Activated CD8-positive, alpha-beta memory T cell treated with anti-CD3 and anti-CD28 coated beads for 48 hours (primary cell): ENCODE measurements around the gene JMJD7.

Experiments used
- DNase-seq, 3 experiments: peaks; one replicate each; pipeline ENCODE4 v3.0.0-alpha.2; 2020; ENCODE audit warnings: low read depth in 2 of 3, low spot score in 2 of 3

Gene JMJD7

DNA sequence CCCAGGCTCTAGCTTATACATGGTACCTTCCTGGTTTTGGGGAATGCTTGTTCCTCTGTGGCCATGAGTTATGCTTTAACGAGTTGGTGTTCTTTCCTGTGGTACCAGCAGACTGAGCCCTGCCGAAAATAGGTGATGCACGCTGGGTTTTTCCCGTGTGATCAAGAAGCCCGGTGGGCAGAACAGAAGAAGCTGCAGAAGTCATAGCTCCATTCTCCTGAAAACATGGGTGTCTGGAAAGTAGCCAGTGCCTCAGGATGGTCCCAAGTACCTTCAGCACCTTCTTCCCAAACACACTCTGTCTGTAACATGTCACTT is 28.4 kb upstream of the JMJD7 start:
- no peak for DNase-seq

DNA sequence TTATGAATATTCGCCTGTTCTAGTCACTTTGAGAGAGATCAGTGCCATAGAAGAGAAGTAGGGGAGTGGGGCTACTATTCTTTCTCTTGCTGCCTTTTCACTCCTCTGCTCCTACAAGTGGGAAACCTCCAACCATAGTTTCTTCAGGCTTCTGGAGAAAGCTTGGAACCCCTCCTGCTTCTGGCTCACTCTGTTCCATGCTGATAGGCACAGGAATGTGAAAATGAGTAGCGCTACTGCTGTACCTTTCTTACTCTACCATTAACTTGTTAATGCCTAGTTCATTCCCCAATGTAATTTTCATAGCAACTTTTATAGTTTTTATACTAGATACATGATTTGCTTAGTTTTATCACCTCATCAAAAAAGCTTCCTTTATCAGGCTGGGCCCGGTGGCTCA is 26.7 kb upstream of the JMJD7 start:
- no peak for DNase-seq

DNA sequence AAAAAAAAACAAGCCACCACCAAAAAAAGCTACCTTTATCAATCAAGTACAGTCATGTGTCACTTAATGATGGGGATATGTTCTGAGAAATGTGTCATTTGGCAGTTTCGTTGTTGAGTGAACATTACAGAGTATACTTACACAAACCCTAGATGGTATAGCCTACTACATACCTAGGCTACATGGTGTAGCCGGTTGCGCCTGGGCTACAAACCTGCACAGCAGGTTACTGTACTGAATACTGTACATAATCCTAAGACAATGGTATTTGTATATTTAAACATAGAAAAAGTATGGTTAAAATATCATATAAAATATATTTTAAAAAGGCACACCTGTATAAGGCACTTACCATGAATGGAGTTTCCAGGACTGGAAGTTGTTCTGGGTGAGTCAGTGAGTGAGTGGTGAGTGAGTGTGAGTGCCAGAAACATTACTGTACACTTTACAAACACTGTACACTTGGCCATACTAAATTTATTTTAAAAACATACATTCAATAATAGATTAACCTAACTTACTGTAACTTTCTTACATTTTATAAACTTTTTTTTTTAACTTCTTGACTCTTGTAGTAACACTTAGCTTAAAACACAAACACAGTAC is 25.9 kb upstream of the JMJD7 start:
- DNase-seq, result no peak

DNA sequence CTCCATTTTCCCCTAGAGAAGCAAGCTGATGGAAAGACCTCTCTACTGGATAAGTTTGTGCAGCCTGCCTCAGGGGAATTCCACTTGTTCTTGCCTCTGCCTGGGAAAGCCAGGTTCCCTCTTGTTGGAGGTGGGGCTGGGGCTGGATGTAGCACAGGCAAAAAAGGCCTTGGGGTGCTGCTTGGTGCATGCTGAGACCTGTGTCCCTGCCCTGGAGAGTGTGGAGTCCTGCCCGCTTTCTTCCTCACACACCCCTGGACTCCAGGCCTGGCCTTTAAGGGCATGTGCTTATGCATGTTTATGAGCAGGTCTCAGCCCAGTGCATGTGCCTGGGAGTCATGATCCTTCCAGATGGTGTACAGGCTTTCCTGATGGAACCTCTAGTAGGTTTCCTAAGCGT is 23.5 kb upstream of the JMJD7 start:
- no peak for DNase-seq

DNA sequence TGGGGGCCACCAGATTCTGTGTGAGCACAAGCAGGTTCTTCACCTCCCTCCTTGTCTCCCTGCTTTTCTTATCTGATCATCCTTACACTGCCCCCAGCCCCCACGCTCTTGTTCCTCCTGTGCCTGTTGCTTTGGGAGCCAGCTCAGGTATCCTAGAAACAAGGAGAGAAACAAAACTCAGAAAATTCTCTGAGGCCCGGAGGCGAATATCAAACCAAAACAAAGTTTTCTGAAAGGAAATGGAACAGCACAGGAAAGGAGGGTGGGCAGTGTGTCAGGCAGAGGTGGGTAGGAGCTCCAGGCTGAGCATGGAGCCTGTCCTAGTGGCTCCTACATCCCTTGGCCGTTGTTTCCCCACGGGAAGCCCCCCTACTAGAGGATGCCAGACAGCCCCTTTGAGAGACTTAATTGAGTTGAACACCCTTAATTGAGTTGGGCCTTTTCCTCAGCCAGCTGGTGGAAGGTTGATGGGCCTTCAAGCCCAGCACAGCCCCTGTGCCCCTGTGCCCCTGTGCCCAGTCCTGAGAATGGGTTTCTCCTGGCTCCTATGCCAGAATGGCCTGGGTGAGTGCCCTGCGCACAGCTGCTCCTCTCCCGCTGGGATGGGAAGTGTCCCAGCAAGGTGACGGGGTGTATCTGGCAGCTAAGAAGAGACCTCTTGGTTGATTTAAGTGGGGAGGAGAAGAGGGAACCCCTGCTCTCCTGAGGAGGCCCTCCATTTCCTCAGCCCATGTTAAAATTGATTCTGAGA is 22.8 kb upstream of the JMJD7 start:
- DNase-seq, result no peak

DNA sequence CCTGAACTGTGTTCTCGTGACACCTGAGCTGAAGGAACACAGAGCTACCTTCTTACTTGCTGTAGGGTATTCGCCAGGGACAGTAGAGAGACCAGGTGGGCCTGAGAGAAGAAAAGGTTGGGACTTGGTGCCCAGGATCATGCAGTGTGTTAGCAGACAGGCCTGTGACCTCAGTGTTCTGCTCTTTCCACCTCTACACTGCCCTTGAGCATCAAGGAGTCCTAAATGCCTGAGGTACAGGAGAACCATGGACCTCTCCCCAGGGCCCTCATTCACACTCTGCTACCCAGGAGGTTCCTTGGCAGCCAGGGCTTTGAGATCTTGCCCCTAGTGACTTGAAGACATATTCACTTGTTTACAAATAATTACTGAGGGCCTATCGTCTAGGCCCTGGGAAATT is 22.2 kb upstream of the JMJD7 start:
- no peak for DNase-seq

DNA sequence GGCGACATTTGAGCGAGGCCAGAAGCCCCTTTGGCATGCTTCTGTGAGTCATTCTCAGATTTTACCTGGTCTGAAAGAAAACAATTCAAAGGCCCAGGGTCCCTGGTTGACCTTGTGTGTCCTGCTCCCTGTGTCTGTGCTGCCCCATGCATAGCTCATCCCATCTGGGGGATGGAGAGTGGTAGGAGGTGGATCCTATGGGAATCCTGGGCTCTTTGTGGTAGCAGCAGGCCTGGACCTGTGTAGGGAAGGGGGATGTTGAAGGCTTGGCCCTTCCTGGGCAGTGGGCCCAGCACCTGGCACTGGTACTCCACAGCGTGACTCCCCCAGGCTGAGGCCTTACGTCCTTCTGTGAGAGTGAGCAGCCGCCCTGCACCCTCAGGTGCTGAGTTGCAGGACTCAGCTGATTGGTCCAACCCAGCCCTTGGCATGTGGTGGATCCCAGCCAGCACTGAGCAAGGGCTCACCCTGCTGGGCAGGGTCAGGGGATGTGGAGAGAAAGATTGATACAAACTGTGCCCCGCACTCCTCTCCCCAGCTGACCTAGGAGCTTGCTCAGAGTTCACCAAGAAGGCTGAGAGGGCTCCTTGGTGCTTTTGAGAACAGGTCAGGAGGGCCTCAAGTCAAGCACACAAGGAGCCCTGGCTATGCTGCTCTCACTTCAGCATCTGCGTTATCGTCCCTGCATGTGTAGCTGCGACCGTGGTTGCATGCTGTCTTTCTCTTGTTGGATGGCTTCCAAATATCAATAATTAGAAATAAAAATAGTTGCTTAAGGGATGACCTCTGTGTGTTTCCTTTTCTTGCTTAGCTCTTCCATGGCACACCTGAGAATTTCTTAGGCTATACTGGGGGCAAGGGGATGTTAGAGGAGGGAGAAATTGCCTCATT is 21.4 kb upstream of the JMJD7 start:
- DNase-seq, result no peak

DNA sequence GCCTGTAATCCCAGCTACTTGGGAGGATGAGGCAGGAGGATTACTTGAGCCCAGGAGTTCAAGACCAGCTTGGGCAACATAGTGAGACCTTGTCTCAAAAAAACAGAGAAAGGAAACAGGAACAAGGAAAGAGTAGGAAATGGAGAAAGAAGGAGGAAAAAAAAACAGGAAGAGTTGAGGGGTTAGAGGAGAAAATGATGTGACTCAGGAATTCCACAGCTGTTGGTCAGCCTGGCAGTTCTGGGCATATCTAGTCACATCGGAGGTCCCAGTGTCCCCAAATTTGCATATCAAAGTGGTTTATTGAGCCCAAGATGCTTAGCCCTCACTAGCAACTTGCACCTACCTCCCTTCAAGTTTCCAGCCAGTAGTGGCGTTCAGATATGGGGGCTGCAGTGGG is 18.8 kb upstream of the JMJD7 start:
- DNase-seq, result no peak

DNA sequence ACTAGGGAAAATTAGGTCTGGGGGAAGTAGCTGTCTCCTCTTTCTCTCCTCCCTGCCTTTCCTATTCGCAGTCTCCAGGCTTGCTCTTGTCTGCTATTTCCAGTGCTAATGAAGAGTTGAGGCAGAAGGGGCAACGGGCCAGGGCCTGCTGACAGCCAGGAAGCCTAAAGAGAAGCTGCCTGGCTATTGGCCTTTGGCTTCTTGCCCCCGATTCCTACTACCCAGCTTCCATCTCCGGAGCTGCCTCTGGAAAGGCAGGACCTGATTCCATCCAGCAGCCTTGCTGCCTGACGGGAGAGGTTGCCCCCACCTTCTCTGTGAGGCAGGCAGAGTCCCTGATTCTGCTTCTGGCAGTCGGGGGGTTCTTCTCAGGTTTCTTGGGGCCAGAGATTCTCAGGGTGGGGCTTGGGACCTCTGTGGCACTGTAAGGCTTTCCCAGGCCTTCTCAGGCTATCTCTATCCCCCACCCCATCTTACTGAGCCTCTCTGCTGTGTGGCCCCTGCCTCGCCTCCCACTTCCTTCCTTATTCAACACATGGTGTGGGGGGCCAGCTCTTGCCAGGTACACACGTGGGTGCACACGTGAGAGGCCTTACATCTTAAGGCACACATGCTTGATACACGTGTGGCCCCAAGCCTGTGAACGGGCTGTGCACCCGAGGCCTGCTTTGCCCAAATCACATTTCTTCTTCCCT is 18.2 kb upstream of the JMJD7 start:
- no peak for DNase-seq

DNA sequence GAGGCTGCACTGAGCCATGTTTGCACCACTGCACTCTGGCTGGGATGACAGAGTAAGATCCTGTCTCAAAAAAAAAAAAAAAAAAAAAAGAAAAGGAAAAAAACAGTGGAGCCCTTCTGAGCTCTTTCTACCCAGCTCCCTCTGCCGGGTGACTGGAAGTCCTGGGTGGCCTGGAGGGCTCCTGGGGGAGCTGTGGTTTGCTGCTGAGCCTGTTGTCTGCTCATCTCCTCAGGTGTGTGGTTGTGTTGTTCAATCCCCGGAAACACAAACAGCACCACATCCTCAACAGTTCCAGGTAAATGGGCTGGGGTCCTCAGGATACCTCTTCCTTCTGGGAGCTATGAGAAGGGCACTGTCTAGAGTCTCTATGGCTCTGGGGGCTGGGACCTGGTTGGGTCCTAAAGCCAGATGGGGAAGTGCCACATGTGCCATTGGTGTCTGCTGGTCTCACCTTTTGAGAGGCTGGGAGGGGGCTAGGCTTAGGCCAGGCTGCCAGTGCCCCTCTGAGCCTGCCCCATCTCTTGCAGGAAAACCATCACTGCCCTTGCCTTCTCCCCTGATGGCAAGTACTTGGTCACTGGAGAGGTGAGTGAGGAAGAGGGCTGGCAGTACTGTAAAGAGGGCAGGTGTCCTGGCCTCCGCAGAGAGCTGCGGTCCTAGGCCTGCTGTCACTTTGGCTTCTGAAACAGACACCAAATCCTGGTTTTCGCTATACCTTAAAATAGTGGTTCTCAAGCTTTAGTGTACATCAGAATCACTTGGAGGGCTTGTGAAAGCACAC is 17.1 kb upstream of the JMJD7 start:
- DNase-seq, result no peak

DNA sequence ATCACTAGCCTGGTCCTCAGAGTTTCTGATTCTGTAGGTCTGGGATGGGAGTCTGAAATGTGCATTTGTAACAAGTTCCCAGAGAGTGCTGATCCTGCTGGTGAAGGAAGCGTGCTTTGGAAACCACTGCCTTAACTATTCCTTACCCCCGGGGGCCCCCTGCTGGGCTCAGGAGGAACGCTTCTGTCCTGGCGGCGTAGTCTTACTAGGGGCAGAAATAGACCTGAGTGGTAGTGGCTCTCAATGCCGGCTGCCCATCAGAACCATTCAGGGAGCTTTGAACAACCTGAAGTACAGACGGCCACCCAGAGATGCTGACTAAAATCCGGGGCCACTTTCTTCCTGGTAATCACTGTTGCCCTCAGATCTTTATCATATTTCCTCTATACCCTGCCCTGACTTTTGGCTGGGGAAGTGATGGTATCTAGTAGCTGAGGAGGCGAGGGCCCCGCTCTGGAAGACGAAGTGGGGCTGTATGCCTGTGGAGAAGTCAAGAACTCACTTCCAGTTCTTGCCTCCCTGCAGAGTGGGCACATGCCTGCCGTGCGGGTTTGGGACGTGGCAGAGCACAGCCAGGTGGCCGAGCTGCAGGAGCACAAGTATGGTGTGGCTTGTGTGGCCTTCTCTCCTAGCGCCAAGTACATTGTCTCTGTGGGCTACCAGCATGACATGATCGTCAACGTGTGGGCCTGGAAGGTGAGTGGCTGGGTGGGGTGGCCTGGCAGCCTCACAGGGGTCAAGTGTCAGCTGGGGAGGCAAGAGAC is 16.3 kb upstream of the JMJD7 start:
- DNase-seq, result peak; percentile 31 to 48 (median 32)

DNA sequence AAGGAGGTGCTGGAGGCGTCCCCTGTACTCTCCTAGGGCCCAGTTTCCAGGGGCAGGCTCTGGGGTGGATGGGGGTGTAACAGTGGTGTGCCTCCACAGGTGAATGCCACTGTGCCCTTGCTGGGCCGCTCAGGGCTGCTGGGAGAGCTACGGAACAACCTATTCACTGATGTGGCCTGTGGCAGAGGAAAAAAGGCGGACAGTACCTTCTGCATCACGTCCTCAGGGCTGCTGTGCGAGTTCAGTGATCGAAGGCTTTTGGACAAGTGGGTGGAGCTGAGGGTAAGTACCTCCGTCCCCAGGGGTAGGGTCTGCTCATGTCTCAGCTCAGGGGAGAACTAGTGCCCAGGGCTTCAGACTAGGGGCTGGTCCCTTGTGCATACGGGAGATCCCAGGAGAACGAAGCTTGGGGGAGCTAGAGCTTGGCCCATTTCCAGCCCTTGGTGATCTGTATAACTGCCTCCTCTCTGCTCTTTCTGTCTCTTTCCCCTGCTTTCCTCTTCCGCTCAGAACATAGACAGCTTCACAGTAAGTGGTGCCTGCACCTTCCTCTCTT is 15.0 kb upstream of the JMJD7 start:
- no peak for DNase-seq

DNA sequence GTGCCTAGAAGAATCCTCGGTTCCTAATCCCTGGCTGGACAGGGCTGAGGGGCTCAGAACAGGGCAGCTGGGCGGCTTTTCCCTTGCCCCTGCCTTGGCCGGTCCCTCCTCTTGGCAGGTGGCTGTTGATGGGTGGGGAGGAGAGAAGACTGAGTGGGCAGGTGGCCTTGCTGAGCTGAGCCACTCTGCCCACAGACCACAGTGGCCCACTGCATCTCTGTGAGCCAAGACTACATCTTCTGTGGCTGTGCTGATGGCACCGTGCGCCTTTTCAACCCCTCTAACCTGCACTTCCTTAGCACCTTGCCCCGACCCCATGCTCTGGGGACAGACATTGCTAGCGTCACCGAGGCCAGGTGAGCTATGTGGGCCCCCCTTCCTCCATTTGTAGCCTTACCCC is 14.5 kb upstream of the JMJD7 start:
- no peak for DNase-seq

DNA sequence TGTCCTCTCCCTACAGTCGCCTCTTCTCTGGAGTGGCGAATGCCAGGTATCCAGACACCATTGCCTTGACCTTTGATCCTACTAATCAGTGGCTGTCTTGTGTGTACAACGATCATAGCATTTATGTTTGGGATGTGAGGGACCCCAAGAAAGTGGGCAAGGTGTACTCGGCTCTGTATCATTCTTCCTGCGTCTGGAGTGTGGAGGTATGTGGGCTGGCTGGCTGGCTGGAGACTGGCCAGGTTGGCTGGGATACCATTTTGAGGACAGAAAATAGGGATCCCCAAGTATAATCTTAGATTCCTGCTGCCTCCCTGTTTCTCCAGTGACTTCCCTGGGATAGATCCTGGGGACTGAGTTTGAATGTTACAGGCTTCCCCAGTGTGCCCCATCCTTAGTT is 13.4 kb upstream of the JMJD7 start:
- DNase-seq, result no peak

DNA sequence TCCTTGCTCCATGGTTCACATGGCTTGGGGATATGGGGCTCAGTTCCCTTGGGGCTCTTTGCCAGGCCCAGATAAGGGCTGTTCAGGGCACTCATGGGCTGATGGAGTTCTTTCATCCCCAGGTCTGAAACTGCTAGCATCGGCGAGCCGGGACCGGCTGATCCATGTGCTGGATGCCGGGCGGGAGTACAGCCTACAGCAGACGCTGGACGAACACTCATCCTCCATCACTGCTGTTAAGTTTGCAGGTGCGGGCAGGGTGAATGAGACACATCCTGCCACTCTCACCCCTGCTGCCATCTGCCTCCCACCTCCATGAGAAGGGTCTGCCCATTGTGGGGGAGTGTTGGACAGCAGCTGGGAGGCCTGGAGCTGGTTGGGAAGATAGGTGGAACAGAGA is 11.1 kb upstream of the JMJD7 start:
- no peak for DNase-seq

DNA sequence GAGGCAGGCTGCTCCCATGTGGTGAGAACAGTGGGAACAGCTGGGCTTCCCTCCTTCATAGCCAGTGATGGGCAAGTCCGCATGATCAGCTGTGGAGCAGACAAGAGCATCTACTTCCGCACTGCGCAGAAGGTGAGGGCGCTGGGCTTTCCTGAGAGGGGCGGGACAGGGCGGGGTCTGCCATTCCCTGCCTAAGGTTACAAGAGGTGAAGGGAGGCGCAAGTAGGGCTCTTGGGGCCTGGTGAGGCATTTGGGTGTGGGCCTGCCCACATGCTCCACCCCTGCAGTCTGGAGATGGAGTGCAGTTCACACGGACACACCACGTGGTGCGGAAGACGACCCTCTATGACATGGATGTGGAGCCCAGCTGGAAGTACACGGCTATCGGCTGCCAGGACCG is 10.6 kb upstream of the JMJD7 start:
- no peak for DNase-seq

DNA sequence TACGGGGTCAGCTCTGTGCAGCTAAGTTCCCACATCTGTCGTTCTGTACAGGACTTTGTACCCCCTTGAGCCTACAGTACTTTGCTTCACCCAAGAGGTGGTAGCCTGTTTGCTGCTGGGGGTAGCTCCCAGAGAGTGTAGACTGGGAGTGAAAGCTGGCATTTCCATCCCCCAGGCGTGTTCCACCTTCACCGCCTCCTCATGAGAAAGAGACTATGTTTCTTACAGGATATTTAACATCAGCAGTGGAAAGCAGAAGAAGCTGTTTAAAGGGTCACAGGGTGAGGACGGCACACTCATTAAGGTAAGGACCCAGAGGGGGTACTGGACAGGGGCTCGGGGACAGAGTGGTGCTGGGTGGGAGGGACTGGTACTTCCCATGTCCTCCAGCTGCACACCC is 10.1 kb upstream of the JMJD7 start:
- DNase-seq, result no peak

DNA sequence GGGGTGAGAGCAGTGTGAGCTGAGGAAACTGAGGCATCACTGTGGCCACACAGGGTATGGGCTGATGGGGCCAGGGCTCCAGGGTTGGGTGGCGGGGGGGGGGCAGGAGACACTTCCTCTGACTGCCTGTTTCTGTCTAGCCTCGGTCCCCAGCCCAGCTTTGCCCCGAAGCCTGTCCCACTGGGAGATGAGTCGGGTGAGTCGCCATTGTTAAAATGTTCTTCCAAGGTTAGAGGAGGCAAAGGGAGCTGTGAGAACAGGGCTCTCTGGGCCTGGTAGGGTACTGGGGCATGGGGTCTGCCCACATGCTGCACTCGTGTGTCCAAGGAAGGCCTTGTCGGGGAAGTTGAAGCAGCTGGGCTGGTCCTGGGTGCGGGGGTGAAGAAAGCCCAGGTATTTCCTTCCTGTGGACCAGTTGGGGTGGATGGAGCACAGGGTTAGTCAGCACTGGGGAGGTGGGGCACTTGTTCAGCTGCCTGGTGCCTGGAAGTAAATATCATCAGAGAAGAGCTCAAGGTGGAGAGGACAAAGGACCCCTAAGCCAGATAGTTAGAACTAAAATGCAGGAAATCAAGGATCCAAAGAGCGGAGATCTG is 8.3 kb upstream of the JMJD7 start:
- no peak for DNase-seq

DNA sequence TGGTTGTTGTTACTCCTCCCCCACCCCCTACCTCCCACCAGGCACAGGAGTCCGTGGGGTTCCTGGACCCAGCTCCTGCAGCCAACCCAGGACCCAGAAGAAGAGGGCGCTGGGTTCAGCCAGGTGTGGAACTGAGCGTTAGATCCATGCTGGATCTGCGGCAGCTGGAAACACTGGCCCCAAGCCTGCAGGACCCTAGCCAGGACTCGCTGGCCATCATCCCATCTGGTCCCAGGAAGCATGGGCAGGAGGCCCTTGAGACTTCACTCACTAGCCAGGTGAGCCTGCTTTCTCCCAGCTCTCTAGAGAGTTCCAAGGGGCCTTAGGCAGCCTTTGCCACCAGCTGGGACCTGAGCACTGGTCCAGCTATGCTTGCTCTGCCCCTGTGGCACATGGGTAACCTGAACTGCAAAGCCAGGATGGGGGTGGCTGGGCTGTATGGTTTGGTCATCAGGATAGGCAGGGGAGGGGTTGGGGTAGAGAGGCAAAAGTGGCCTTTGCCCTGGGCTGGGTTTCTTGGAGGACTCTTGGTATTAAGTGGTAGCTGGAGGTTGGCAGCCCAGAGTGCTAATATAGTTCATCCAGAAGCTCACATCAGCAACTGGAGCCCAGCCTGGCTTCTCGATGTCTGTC is 7.0 kb upstream of the JMJD7 start:
- no peak for DNase-seq
